Esophagus mucosa (tissue), 1 donor: Measurements from ENCODE around the gene CPSF6. TPM values are rescaled to one million over a fixed set of nuclear protein-coding genes. Genes with fewer than 3 reads are reported as not detected.
"Not testable (repeated sequence)": the region's sequence is repeated elsewhere in the genome, so short reads cannot be mapped to it uniquely, and the experiment has no call there.

Experiments
- ATAC-seq: fragments of 200-7000 bp; cut with Tn5 transposase; one replicate; pipeline ENCODE4 v1.9.1; 2020
- total RNA-seq: library from RNA; stranded (reverse); gene quantifications from one replicate; pipeline ENCODE4 v1.2.4, GENCODE V29; 2023
- donor health status: DM: yes; HTN: yes; CAD: no.

Gene CPSF6
- total RNA-seq, 1 donor from 2014 or later, result 36.1 TPM

DNA sequence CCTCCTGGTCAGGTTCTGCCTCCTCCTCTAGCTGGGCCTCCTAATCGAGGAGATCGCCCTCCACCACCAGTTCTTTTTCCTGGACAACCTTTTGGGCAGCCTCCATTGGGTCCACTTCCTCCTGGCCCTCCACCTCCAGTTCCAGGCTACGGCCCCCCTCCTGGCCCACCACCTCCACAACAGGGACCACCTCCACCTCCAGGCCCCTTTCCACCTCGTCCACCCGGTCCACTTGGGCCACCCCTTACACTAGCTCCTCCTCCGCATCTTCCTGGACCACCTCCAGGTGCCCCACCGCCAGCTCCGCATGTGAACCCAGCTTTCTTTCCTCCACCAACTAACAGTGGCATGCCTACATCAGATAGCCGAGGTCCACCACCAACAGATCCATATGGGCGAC, 19.3 kb downstream of the CPSF6 start:
- no peak for ATAC-seq

DNA sequence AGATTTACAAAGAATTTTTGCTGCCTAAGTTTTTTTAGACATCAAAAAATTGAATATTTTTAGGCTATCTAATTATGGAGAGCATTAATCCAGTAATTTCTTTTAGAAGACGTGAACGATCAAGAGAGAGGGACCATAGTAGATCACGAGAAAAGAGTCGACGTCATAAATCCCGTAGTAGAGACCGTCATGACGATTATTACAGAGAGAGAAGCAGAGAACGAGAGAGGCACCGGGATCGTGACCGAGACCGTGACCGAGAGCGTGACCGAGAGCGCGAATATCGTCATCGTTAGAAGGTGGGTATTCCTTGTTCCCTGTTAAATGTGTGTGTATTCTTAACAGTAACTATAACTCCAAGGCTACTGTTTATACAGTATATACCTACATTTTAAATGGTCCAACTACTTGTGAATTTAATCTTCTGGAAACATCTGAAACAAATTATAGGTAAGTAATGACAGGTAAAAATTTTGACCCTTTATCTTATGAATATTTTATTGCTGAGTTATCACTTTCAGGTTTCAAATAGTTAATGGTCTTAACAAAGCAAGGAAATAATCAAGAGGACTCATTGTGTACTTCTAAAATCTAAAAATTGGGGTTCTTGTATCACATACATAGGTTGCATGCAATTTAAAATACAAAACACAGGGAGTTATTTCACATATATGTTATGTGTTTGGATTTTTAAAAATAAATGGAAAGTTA, 23.1 kb downstream of the CPSF6 start:
- ATAC-seq, result no peak

DNA sequence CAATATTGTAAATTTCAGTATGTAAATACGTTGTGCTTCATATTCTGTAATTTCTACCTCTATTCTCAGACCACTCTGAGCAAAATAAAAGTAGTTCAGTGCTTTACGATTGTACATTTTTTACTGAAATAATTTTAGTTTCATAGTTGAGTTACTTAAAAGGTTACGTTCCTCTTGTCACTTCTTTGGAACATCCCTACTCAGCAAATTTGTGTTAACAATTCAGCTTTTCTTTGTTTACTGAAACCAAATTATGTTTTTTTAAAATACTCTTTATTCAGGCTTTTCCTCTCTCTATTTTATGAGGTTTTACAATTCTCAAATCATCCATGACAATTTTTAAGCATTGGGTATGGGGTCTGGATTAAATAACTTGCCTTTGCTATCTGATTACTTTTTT, 25.8 kb downstream of the CPSF6 start:
- ATAC-seq, result no peak

DNA sequence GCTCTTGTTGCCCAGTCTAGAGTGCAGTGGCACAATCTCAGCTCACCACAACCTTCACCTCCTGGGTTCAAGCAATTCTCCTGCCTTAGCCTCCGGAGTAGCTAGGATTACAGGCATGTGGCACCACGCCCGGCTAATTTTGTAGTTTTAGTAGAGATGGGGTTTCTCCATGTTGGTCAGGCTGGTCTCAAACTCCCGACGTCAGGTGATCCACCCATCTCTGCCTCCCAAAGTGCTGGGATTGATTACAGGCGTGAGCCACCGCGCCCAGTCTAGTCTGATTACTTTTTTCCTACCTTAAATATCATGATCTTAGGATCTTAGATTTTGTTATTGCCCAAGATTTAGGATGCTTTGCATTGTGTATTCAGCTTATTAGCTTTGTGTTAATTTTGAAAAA, 26.3 kb downstream of the CPSF6 start:
- not testable (repeated sequence) for ATAC-seq

DNA sequence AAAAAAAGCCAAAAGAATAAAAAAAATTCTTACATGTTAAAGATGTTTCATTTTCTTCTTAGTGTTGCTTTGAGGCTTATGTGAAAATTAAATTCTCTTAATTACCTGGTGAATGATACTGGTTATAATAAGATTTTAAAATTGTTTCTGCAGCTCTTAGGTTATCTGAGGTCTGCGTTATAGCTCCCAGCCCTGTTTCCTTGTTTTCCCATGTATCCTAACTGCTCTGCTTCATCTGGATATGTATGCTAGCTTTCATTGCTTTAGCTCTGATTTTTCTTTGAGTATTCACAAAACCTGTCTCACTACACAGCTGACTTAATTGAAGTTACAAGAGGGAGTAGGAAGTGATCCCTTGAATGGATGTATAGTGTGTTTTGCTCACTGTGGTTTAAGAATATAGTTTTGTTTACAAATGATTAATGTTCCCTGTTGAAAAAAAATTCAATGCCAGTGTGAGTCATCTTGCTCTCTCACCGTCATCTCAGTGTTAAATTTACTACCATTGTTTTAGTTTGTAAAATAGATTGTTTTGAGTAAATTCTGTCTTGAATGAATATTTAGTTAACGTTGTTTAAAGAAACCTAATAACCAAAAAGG, 26.8 kb downstream of the CPSF6 start:
- peak; percentile 76 for ATAC-seq

DNA sequence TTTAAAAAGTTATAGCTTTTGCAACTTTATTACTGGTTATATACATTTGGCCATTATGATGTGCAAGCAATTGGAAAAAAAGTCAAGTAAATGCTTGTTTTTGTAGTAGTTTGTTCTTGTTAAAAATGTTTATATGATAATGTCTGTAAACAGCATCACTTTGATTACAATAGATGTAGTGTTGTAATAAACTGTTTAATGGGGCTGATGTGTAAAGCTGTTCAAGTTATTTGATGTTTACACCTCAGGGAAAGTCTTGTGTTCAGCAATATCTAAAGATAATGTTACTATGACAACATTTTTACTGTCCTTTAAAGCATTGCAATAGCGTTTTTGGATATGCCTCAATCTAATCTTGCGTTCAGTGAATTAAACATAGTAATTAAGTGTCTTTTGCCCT, 30.4 kb downstream of the CPSF6 start:
- no peak for ATAC-seq

DNA sequence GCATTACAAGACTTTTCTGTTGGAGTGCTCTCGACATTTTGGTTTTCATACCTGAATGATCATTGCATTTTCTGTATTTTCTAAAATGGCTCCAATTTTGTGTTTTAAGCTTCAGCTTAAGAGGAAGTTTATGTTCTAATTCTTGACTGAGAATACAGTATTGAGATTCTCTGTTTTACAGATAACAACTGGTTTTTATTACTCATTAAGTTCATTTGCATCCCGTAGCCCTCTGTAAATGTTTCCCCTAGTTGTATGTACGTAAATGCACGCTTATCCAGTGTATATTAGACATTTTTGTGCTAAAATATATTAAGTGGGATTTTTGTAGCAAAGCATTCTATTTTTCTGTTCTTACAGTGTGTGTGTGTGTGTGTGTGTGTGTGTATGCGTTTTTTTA, 33.1 kb downstream of the CPSF6 start:
- ATAC-seq, result no peak

DNA sequence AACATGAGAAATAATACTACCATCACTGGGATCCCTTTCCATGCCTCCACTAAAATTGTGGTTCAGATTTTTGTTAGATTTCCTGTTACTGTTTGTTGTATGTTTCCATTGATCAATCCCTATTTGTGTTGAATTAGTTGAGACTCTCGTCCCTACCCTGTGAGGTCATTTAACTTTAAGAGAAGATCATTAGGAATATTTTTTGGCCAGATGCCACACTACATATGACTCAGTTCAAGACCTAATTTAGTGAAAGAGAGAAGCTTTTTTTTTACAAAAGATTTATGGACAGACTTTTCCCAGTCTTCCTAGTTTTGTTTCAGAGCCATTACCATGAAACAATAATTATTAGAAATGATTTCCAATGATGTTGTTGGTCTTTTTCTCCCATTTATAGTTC, 35.5 kb downstream of the CPSF6 start:
- ATAC-seq, result no peak

DNA sequence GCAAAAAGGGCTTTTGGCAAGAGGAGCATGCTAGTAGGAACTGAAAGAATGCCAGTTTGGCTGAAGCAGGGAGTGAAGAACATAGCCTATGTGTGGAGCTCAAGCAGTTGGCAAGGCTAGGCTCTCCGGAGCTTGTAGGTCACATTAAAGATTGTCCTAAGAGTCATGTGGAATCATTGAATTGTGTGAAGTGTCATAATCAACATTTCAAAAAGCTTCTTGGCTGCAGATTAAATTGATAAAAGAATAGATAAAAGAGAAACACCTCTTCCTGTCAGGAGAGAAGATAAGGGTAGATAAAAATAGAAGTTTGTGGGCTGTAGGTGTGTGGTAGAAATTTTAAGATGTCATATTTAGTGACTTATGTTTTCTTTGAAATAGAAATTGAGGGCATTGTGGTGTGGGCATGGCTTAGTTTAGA, 36.1 kb downstream of the CPSF6 start:
- no peak for ATAC-seq

DNA sequence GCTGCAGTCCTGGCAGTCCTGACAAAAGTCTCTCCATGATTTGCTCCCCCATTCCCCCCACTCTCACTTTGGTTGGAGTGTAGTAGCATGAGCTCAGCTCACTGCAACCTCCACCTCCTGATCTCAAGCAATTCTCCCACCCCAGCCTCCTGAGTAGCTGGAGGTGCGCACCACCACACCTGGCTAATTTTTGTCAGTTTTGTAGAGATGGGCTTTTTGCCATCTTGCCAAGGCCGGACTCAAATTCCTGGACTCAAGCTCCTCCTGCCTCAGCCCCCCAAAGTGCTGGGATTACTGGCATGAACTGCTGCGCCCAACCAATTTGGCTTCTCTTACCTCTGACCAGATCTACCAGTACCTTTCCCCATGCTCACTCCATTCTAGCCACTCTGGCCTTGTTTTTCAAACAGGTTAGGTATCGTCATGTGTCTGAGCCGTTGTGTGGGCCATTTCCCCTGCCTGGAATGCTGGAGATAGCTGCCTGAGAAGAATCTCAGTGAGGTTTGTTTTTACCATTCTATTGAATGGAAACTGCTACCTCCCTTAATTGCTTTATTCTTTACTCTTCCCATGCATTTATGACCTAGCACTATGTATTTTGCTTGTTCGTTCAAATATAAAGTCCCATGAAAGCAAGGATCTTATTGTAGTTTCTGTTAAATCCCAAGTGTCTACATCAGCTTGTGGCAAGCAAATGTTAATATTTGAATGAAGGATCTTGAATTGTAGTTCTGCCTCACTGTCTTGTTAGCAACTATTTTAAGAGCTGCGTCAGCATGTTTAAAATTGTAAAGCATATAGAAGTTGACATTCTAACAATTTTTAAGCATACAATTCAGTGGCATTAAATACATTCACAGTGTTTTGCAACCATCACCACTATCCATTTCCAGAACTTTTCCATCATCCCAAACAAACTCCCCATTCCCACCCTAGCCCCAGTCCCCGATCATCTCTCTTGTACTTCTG, 39.7 kb downstream of the CPSF6 start:
- no peak for ATAC-seq

DNA sequence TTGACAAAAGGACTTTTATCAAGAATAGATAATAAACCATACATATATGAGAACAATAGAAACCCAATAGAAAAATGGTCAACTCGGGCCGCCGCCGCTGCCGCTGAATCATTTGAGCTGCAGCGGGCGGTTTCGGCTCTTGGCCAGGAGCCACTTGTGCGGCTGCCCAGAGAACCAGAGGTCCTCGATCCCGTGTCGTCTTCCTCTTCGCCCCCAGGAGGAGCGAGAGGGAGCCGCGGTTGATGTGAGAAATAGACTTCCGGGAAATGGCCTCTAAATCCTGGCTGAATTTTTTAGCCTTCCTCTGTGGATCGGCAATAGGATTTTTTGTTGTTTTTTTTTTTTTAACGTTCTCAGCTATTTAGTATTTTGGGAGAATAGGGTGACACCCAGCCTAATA, 44.8 kb downstream of the CPSF6 start:
- ATAC-seq, result peak; percentile 20

DNA sequence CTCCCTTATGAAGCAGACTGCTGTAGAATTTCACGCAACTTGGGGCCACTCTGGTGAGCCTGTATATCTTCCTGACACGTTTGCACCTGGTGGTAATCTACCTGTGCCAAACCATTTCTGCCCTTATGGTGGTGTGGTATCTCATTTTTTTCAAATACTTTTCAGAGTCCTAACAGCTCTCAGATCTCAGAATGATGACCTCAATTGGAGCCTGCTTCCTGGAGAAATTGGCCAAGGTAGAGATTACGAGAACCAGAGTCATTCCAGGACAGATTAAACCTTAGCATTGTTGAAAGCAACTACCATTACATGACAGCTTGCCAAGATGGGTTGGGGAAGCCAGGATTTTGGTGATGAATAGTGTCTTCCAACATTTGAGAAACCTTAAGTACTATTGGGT, 48.2 kb downstream of the CPSF6 start:
- ATAC-seq, result no peak

DNA sequence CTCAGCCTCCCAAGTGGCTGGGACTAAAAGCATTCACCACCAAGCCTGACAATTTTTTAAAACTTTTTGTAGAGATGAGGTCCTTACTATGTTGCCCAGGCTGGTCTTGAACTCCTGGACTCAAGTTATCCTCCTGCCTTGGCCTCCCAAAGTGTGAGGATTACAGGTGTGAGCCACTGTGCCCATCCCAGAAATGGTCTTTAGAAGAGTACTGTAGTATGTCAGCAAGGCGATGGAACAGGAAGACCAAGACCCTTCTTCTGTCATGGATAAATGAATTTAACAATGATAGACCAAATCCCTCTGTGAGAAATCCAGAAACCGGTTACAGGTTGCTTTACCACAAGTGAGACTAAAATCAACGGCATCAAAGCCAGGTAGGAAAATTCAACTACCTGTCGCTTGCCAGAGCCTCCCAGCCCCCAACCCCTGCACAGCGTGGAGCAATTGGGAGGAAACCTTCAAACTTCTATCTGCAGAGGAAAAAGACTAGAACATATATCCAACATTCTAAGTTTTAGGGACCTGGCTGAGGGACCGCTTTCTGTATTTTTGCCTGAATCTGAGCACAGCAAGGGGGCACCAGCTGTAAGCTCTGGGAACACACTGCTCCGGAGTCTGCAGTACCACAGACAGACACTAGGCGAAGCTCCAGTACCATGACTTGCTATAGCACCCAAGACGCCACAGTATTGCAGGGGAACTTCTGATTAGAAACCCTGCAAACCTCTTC, 51.3 kb downstream of the CPSF6 start:
- ATAC-seq, result peak; percentile 95

DNA sequence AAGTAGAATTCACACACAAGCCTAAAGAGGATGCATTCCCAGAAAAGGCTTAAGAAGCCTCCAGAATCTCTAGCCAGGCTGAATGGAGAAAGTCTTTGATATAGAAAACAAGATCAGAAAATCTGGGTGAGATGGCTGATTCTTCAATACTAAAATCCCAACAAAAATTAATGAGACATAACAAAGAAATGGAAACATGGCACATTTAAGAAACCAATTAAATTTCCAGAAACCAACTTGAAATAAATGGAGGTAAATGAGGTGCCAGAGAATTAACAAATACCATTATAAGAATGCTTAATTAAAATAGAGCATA, 51.9 kb downstream of the CPSF6 start:
- ATAC-seq, result no peak

DNA sequence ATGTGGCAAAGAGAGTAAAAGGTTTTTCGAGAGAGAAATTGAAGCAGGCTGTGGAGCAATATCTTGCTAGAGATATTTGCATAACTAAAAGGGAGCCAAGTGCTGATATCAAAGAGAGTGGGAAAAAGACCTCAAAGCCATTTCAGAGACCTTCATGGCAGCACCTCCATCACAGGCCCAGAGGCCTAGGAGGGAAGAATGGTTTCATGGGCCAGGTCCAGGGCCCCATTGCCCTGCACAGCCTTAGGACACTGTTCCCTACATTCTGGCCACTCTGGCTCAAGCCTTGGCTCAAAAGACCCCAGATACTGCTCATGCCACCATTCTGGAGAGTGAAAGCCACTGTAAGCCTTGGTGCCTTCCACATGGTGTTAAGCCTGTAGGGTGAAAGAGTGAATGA, 58.8 kb downstream of the CPSF6 start:
- ATAC-seq, result no peak

DNA sequence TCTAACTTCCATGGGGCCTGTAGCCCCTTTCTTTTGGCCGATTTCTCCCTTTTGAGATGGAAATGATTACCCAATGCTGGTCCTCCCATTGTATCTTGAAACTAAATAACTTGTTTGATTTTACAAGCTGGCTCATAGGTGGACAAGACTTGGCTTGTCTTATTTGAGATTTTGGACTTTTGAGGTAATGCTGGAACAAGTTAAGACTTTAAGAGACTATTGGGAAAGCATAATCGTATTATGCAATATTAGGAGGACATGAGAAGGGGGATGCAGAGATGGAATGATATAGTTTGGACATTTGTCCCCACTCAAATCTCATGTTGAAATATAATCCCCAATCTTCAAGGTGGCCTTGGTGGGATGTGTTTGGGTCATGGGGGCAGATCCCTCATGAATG, 59.6 kb downstream of the CPSF6 start:
- ATAC-seq, result no peak

DNA sequence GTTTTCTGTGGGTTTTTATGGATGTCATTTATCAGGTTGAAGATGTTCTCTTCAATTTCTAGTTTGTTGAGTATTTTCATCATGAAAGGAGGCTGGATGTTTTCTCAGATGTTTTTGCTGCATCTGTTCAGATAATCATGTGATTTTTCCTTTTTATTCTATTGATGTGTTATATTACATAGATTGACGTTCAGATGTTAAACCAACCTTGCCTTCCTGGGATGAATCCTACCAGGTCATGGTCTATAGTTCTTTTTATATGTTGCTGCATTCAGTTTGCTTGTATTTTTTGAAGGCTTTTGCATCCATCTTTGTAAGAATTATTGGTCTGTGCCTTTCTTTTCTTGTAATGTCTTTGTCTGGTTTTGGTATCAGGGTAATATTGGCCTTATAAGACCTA, 64.9 kb downstream of the CPSF6 start:
- no peak for ATAC-seq

DNA sequence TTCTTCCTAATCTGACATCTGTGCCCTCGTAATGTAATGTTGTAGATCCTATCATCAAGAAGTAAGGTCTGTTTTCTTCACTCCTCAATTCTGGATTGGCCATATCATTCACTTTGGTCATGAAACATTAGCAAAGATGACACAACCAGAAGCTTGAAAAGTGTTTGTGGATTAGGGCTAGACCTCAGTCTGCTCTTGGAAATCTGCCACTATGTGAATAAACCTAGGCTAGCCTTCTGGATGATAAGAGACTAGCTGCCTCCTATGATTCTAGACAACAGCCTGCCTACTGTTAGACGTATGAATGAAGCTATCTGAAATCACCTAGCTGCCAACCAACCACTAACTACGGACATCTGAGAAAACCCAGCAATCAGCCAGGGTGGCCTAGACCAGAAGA, 70.1 kb downstream of the CPSF6 start:
- no peak for ATAC-seq

DNA sequence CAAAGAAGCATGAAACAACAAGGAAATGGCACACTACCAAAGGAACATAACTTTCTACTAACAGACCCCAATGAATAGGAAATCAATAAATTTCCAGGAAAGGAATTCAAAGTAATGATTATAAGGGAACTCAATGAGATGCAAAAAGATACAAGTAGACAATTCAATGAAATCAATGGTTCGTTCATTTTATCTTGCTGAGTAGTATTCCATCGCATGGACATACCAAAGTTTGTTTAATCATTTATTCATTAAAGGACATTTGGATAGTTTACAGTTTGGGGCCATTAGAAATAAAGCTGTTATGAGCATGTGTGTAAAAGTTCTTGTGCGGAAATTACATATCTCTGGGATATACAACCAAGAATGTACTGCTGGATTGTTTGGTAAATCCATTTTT, 73.8 kb downstream of the CPSF6 start:
- no peak for ATAC-seq

DNA sequence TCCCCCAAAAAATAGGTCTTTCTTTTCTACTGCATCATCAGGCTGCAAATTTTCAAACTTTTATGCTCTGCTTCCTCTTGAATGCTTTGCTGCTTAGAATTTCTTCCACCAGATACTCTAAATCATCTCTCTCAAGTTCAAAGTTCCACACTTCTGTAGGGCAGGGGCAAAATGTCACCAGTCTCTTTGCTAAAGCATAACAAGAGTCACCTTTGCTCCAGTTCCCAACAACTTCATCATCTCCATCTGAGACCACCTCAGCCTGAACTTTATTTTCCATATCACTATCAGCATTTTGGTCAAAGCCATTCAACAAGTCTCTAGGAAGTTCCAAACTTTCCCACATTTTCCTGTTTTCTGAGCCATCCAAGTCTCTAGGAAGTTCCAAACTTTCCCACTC, 77.4 kb downstream of the CPSF6 start:
- not testable (repeated sequence) for ATAC-seq

DNA sequence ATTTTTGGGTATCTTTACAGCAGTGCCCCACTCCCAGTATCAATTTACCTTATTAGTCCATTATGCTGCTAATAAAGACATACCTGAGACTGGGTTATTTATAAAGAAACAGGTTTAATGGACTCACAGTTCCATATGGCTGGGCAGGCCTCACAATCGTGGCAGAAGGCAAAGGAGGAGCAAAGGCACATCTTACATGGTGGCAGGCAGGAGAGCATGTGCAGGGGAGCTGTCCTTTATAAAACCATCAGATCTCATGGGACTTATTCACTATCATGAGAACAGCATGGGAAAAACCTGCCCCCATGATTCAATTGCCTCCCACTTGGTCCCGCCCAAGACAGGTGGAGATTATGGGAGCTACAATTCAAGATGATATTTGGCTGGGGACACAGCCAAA, 77.9 kb downstream of the CPSF6 start:
- ATAC-seq, result not testable (repeated sequence)

DNA sequence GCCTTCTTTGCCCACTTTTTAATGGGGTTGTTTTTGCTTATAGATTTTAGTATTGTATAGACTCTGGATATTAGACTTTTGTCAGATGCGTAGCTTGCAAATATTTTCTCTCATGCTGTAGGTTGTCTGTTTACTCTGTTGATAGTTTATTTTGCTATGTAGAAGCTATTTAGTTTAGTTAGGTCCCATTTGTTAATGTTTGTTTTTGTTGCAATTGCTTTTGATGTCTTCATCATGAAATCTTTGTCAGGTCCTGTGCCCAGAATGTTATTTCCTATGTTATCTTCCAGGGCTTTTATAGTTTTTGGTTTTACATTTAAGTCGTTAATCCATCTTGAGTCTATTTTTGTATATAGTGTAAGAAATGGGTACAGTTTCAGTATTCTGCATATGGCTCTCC, 78.9 kb downstream of the CPSF6 start:
- no peak for ATAC-seq

DNA sequence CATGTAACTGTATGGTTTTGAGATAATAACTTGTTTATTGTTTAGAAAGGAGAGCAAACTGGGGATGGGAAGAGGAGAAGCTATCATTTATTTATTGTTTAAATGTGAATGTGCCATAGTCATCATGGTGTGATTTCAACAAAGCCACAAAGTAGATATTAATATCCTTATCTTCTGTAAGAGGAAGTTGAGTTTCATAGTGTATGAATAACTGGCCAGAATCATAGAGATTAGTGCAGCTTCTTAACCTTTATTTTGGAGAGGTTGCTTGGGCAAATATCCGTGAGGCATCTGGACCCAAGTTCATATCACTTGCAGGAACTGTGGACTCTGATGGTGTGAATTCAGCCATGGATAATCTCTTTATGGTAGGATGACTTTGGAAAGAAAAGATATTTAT, 82.0 kb downstream of the CPSF6 start:
- no peak for ATAC-seq
